ENCODE data around the gene ANKS1B.

ANKS1B gene

GRCh38 chr12:99079811-99080210, 904.9 kb downstream of the ANKS1B start:
- Histone ChIP-seq H3K4me2 (ENCODE audit: low read length) (no peak overlapping the region), H3K9me2 (ENCODE audit: low read depth, low read length) (no peaks in the 10 kb centered on the region), H3K4me1 (ENCODE audit: insufficient read depth, low read length, severe bottlenecking) (no peaks in the 10 kb centered on the region), H3K36me3 (ENCODE audit: insufficient read depth, low read length) (no peaks in the 10 kb centered on the region), H3K9me3 (ENCODE audit: low read length) (no peaks in the 10 kb centered on the region), H3K79me2 (ENCODE audit: insufficient read depth, low read length) (no peaks in the 10 kb centered on the region), H3K27ac (ENCODE audit: low read depth, low read length, poor library complexity, severe bottlenecking) (no peak overlapping the region), H2AFZ (ENCODE audit: low read length) (no peak overlapping the region), H3F3A (ENCODE audit: insufficient read depth, low read length) (no peaks in the 10 kb centered on the region), H4K20me1 (ENCODE audit: insufficient read depth, low read length) (no peaks in the 10 kb centered on the region), H3K4me3 (ENCODE audit: low read depth, low read length, poor library complexity, severe bottlenecking) (no peak overlapping the region), H3K27me3 (ENCODE audit: insufficient read depth, low read length) (no peaks in the 10 kb centered on the region), H3K9ac (ENCODE audit: low read length) (no peak overlapping the region)
- TF ChIP-seq, protein P1, sequence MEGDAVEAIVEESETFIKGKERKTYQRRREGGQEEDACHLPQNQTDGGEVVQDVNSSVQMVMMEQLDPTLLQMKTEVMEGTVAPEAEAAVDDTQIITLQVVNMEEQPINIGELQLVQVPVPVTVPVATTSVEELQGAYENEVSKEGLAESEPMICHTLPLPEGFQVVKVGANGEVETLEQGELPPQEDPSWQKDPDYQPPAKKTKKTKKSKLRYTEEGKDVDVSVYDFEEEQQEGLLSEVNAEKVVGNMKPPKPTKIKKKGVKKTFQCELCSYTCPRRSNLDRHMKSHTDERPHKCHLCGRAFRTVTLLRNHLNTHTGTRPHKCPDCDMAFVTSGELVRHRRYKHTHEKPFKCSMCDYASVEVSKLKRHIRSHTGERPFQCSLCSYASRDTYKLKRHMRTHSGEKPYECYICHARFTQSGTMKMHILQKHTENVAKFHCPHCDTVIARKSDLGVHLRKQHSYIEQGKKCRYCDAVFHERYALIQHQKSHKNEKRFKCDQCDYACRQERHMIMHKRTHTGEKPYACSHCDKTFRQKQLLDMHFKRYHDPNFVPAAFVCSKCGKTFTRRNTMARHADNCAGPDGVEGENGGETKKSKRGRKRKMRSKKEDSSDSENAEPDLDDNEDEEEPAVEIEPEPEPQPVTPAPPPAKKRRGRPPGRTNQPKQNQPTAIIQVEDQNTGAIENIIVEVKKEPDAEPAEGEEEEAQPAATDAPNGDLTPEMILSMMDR (IDR thresholded peaks at IDR 0.05; ENCODE audit: low read length), result no peak
- no peak for TF ChIP-seq EZH2 (IDR thresholded peaks at IDR 0.05; ENCODE audit: borderline replicate concordance, low read length)

DNA sequence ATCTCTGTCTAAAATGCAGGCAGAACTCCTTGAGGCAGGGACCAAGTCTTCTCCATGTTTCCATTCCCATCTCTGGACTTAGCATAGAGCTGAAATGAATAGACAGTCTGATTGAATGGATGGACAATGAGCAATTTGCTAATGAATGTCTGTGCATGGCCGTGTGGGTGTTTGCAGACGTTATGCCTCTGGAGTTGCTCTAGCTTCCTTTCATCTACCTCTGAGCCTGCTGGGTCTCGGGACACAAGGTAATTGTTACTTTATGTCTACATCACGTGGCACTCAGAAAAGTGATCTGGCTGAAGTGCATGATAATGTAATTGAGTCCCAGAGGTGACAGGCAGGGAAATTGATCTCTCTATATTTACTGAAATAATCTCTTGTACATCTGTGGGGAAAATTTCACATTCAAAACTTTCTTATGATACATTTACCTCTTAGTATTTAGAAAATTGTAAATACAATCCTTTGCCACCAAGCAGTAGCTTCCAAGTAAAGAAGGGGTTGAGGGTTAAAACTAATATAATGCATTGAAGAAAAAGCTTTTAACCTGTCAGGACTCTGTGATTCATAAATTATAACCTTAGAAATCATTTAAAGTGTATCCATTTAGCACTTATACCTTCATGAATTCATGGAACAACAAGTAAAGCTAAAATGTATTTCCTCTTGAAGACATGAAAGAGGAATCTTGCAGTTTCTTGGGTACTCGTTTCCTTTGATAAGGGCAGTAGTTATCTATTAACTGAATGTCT, 915.6 kb downstream of the ANKS1B start:
- H3K4me3 ChIP-seq (ENCODE audit: low read depth, low read length, poor library complexity, severe bottlenecking), result no peak overlapping the region
- H3K4me2 ChIP-seq (ENCODE audit: low read length), result no peak overlapping the region
- TF ChIP-seq, protein P1 (IDR thresholded peaks at IDR 0.05; ENCODE audit: low read length), result no peak
- no peak for TF ChIP-seq EZH2 (IDR thresholded peaks at IDR 0.05; ENCODE audit: borderline replicate concordance, low read length)
- no peak overlapping the region for H2AFZ ChIP-seq (ENCODE audit: low read length)
- H3K9me2 ChIP-seq (ENCODE audit: low read depth, low read length), result no peaks in the 10 kb centered on the region
- H3K36me3 ChIP-seq (ENCODE audit: insufficient read depth, low read length), result no peaks in the 10 kb centered on the region
- H3K9ac ChIP-seq (ENCODE audit: low read length), result no peak overlapping the region
- H3F3A ChIP-seq (ENCODE audit: insufficient read depth, low read length), result no peaks in the 10 kb centered on the region
- no peaks in the 10 kb centered on the region for H3K4me1 ChIP-seq (ENCODE audit: insufficient read depth, low read length, severe bottlenecking)
- no peaks in the 10 kb centered on the region for H4K20me1 ChIP-seq (ENCODE audit: insufficient read depth, low read length)
- H3K9me3 ChIP-seq (ENCODE audit: low read length), result no peaks in the 10 kb centered on the region
- no peak overlapping the region for H3K27ac ChIP-seq (ENCODE audit: low read depth, low read length, poor library complexity, severe bottlenecking)
- no peaks in the 10 kb centered on the region for H3K27me3 ChIP-seq (ENCODE audit: insufficient read depth, low read length)
- H3K79me2 ChIP-seq (ENCODE audit: insufficient read depth, low read length), result no peaks in the 10 kb centered on the region

- TF ChIP-seq, protein P1 (IDR thresholded peaks at IDR 0.05; ENCODE audit: low read length), result no peak
- no peak for TF ChIP-seq EZH2 (IDR thresholded peaks at IDR 0.05; ENCODE audit: borderline replicate concordance, low read length)
Measured at GRCh38 chr12:99067171-99067785, 917.5 kb downstream of the ANKS1B start.

More at GRCh38 chr12:99067171-99067785, 917.5 kb downstream of the ANKS1B start:
- H3K4me1 ChIP-seq (ENCODE audit: insufficient read depth, low read length, severe bottlenecking), result no peaks in the 10 kb centered on the region
- no peaks in the 10 kb centered on the region for H3K27me3 ChIP-seq (ENCODE audit: insufficient read depth, low read length)
- H2AFZ ChIP-seq (ENCODE audit: low read length), result no peak overlapping the region
- no peaks in the 10 kb centered on the region for H3K9me3 ChIP-seq (ENCODE audit: low read length)
- H4K20me1 ChIP-seq (ENCODE audit: insufficient read depth, low read length), result no peaks in the 10 kb centered on the region
- H3F3A ChIP-seq (ENCODE audit: insufficient read depth, low read length), result no peaks in the 10 kb centered on the region
- H3K4me2 ChIP-seq (ENCODE audit: low read length), result no peak overlapping the region
- no peak overlapping the region for H3K4me3 ChIP-seq (ENCODE audit: low read depth, low read length, poor library complexity, severe bottlenecking)
- H3K27ac ChIP-seq (ENCODE audit: low read depth, low read length, poor library complexity, severe bottlenecking), result no peak overlapping the region
- no peaks in the 10 kb centered on the region for H3K79me2 ChIP-seq (ENCODE audit: insufficient read depth, low read length)
- H3K9me2 ChIP-seq (ENCODE audit: low read depth, low read length), result no peaks in the 10 kb centered on the region
- H3K9ac ChIP-seq (ENCODE audit: low read length), result no peak overlapping the region
- no peaks in the 10 kb centered on the region for H3K36me3 ChIP-seq (ENCODE audit: insufficient read depth, low read length)

All from OCI-LY1 (cell line).